ENCODE data around the gene PLOD3.

GRCh38 chr7:101165958-101166647, 51.3 kb downstream of the PLOD3 start:
- TF ChIP-seq CTCF (IDR thresholded peaks at IDR 0.05) (no peak), POLR2AphosphoS5 (IDR thresholded peaks at IDR 0.05; ENCODE audit: insufficient read depth in 1 of 2, low read depth in 1 of 2) (no peak), POLR2A (IDR thresholded peaks at IDR 0.05) (no peak)

Data from vagina (tissue), 2 donors.